Measurements from ENCODE around the gene GAGE10. TPM values are rescaled to one million over a fixed set of nuclear protein-coding genes. Genes with fewer than 3 reads are reported as not detected.

GAGE10 gene
- total RNA-seq, 1 experiment from 2014 or later = not detected

Other genes with a start within 250 kb of the GAGE10 start
- gene CCDC120, start 244.6 kb upstream of the GAGE10 start, total RNA-seq (2021; ENCODE audit: unreplicated experiment) = 11.0 TPM
- 36.3 TPM for gene PRAF2, start 229.6 kb upstream of the GAGE10 start, total RNA-seq (2021; ENCODE audit: unreplicated experiment)
- 49.3 TPM for gene WDR45, start 223.8 kb upstream of the GAGE10 start, total RNA-seq (2021; ENCODE audit: unreplicated experiment)
- gene GPKOW, start 179.9 kb upstream of the GAGE10 start, total RNA-seq (2021; ENCODE audit: unreplicated experiment) = 28.0 TPM
- 3.8 TPM for gene MAGIX, start 140.9 kb upstream of the GAGE10 start, total RNA-seq (2021; ENCODE audit: unreplicated experiment)
- 293 TPM for gene PLP2, start 131.7 kb upstream of the GAGE10 start, total RNA-seq (2021; ENCODE audit: unreplicated experiment)
- gene PRICKLE3, start 117.3 kb upstream of the GAGE10 start, total RNA-seq (2021; ENCODE audit: unreplicated experiment) = 40.1 TPM
- gene SYP, start 103.5 kb upstream of the GAGE10 start, total RNA-seq (2021; ENCODE audit: unreplicated experiment) = 12.4 TPM
- gene CACNA1F, start 70.3 kb upstream of the GAGE10 start, total RNA-seq (2021; ENCODE audit: unreplicated experiment) = not detected
- gene CCDC22, start 68.2 kb upstream of the GAGE10 start, total RNA-seq (2021; ENCODE audit: unreplicated experiment) = 22.8 TPM
- 0.26 TPM for gene FOXP3, start 38.9 kb upstream of the GAGE10 start, total RNA-seq (2021; ENCODE audit: unreplicated experiment)
- gene PPP1R3F, start 33.9 kb upstream of the GAGE10 start, total RNA-seq (2021; ENCODE audit: unreplicated experiment) = 8.3 TPM
- gene GAGE12J, start 18.4 kb downstream of the GAGE10 start, total RNA-seq (2021; ENCODE audit: unreplicated experiment) = 1.1 TPM
- gene GAGE13, start 27.9 kb downstream of the GAGE10 start, total RNA-seq (2021; ENCODE audit: unreplicated experiment) = not detected
- not detected for gene GAGE12C, start 228.5 kb downstream of the GAGE10 start, total RNA-seq (2021; ENCODE audit: unreplicated experiment)
- not detected for gene GAGE12D, start 238.1 kb downstream of the GAGE10 start, total RNA-seq (2021; ENCODE audit: unreplicated experiment)
- not detected for gene GAGE12E, start 247.6 kb downstream of the GAGE10 start, total RNA-seq (2021; ENCODE audit: unreplicated experiment)

Data from Panc1 (cell line).